Heart left ventricle (tissue), 13 donors: ENCODE results near the gene POLQ.

ENCODE experiments used
- POLR2A ChIP-seq, 2 donors: fragments of 450-650 bp; IDR thresholded peaks; one replicate each; pipeline ENCODE4 v1.6.1; 2017; ENCODE audit warnings: antibody characterized with exemption in 2 of 2, mild to moderate bottlenecking in 2 of 2, moderate library complexity in 2 of 2
- TF ChIP-seq, protein P1 (sequence below), 12 donors: fragments of 200-600 bp; sonication (generic) in 4 of 12; IDR thresholded peaks; one replicate each; pipeline versions ENCODE4 v1.5.0 to v1.8.0; 2018 to 2022; ENCODE audit warnings: antibody characterized with exemption in 12 of 12, mild to moderate bottlenecking in 5 of 12
- donor health status: ischemic (EF 13 %, LVEDD 7.1; RV severe dilation, severe dysfunction).
- donor health status: DM: no; HTN: yes; CAD: no.
- donor health status: DM: no; HTN: no; CAD: no.
- donor health status: ischemic (EF 25% LVEDD 6.9; RV normal size, moderate dysfunction).
- donor health status: ischemic (EF 25% LVEDD 5.7; RV mildly dilated, moderate dysfunction).
- donor health status: ischemic (EF 35%, LVEDD 5.7; RV mildly dilated, moderate dysfunction).
- donor health status: nonischemic (EF 11% LVEDD 7.7; RV severe dilation, severe dysfunction).
- donor health status: DM: yes; HTN: yes; CAD: no.
- donor health status: PGD.
- donor health status: ischemic (EF 29% LVEDD 5.4; RV normal size, mild dysfunction).
- donor health status: nonischemic (EF 23%, LVEDD 6.1; RV moderate dilation, normal function).

- TF ChIP-seq, protein P1, sequence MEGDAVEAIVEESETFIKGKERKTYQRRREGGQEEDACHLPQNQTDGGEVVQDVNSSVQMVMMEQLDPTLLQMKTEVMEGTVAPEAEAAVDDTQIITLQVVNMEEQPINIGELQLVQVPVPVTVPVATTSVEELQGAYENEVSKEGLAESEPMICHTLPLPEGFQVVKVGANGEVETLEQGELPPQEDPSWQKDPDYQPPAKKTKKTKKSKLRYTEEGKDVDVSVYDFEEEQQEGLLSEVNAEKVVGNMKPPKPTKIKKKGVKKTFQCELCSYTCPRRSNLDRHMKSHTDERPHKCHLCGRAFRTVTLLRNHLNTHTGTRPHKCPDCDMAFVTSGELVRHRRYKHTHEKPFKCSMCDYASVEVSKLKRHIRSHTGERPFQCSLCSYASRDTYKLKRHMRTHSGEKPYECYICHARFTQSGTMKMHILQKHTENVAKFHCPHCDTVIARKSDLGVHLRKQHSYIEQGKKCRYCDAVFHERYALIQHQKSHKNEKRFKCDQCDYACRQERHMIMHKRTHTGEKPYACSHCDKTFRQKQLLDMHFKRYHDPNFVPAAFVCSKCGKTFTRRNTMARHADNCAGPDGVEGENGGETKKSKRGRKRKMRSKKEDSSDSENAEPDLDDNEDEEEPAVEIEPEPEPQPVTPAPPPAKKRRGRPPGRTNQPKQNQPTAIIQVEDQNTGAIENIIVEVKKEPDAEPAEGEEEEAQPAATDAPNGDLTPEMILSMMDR (IDR thresholded peaks at IDR 0.05): no peak
- no peak for TF ChIP-seq POLR2A (IDR thresholded peaks at IDR 0.05)
These were observed at the start of gene POLQ for GRCh38 chr3:121545574-121546455.
